Right lobe of liver (tissue), 4 donors: ENCODE data around the gene ISX.

Source experiments
- POLR2A ChIP-seq: fragments of 450-650 bp; IDR thresholded peaks from one replicate; pipeline ENCODE4 v1.6.1; 2017; ENCODE audit warnings: antibody characterized with exemption, mild to moderate bottlenecking
- TF ChIP-seq, protein P1 (sequence below), 4 donors: fragments of 200-600 bp in 3 of 4; fragments of 450-650 bp in 1 of 4; IDR thresholded peaks; one replicate each; pipeline versions ENCODE4 v1.5.1 to v1.8.0; 2016 to 2022; ENCODE audit warnings: antibody characterized with exemption in 4 of 4, mild to moderate bottlenecking in 2 of 4
- donor health status: DM: no; HTN: no; CAD: no.
- donor health status: DM: no; HTN: no; CAD: no.
- donor health status: DM: no; HTN: yes; CAD: no.

DNA sequence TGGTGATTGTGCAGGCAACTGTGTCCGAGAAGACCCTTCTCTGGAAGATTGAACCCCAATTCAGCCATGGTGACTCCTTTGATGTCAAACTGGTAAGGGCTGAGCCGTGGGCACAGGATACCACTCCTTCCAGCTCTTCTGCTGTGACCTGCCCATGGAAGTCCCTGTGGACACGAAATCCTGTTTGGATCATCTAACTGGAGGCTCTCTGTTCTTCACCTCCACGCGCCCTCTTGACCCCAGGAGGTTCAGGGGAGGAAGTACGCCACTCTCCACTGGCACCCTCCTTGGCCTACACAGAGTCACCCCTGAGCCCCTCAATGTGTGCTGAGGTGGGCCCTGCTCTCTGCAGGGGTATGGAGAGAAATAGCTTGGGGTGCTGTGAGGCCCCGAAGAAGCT is 810 bp downstream of the ISX start:
- TF ChIP-seq, protein P1, sequence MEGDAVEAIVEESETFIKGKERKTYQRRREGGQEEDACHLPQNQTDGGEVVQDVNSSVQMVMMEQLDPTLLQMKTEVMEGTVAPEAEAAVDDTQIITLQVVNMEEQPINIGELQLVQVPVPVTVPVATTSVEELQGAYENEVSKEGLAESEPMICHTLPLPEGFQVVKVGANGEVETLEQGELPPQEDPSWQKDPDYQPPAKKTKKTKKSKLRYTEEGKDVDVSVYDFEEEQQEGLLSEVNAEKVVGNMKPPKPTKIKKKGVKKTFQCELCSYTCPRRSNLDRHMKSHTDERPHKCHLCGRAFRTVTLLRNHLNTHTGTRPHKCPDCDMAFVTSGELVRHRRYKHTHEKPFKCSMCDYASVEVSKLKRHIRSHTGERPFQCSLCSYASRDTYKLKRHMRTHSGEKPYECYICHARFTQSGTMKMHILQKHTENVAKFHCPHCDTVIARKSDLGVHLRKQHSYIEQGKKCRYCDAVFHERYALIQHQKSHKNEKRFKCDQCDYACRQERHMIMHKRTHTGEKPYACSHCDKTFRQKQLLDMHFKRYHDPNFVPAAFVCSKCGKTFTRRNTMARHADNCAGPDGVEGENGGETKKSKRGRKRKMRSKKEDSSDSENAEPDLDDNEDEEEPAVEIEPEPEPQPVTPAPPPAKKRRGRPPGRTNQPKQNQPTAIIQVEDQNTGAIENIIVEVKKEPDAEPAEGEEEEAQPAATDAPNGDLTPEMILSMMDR (IDR thresholded peaks at IDR 0.05) = no peak
- no peak for TF ChIP-seq POLR2A
